Testis (tissue), 2 donors: Measurements from ENCODE around the gene OR5K1.

ENCODE experiments used
- POLR2A ChIP-seq: fragments of 450-650 bp; IDR thresholded peaks from one replicate; pipeline ENCODE4 v1.6.1; 2017; ENCODE audit warnings: antibody characterized with exemption, mild to moderate bottlenecking, moderate library complexity
- TF ChIP-seq, protein P1 (sequence below), 3 experiments: fragments of 450-650 bp in 2 of 3; fragments of 200-600 bp in 1 of 3; sonication (generic) in 1 of 3; IDR thresholded peaks; one replicate each; pipeline ENCODE4 v1.5.1; 2016 to 2019; ENCODE audit warnings: antibody characterized with exemption in 3 of 3, mild to moderate bottlenecking in 2 of 3, moderate library complexity in 1 of 3

- TF ChIP-seq, protein P1, sequence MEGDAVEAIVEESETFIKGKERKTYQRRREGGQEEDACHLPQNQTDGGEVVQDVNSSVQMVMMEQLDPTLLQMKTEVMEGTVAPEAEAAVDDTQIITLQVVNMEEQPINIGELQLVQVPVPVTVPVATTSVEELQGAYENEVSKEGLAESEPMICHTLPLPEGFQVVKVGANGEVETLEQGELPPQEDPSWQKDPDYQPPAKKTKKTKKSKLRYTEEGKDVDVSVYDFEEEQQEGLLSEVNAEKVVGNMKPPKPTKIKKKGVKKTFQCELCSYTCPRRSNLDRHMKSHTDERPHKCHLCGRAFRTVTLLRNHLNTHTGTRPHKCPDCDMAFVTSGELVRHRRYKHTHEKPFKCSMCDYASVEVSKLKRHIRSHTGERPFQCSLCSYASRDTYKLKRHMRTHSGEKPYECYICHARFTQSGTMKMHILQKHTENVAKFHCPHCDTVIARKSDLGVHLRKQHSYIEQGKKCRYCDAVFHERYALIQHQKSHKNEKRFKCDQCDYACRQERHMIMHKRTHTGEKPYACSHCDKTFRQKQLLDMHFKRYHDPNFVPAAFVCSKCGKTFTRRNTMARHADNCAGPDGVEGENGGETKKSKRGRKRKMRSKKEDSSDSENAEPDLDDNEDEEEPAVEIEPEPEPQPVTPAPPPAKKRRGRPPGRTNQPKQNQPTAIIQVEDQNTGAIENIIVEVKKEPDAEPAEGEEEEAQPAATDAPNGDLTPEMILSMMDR (IDR thresholded peaks at IDR 0.05) = no peak
- TF ChIP-seq POLR2A = no peak
Observed at GRCh38 chr3:98457543-98457942, 5.5 kb upstream of the OR5K1 start.
